ENCODE measurements around the gene WWOX. TPM values are rescaled to one million over a fixed set of nuclear protein-coding genes. Genes with fewer than 3 reads are reported as not detected.
"Not testable (repeated sequence)": the region's sequence is repeated elsewhere in the genome, so short reads cannot be mapped to it uniquely, and the experiment has no call there.

WWOX gene
- total RNA-seq, 1 experiment from 2014 or later = 15.6 TPM

DNA sequence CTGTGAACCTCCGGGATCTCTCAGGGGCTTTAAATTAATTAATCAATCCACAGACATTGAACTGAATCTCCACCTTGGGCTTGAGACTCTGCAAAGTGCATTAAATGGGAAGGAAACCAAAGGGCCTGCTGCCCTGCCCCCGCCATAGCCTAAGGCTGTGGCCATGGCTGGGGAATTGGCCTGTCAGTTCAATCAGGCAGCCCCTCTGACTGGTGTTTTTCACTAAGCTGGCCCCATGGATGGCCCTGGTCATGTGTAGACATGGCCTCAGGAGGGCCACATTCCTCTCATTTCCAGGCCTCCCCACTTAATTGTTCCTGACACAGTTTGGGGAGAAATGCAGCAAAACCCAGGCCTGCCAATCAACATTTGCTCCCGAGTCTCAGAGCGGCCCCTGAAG is 499.8 kb downstream of the WWOX start:
- H4K8ac ChIP-seq (replicated peaks; ENCODE audit: insufficient read length, low read depth, low read length) = no peak overlapping the region
- no peaks in the 10 kb centered on the region for H3K9me3 ChIP-seq (ENCODE audit: control insufficient read depth, low read depth, low read length)
- H4K20me1 ChIP-seq (ENCODE audit: control insufficient read depth, insufficient read depth, insufficient read length) = no peaks in the 10 kb centered on the region
- H3K23ac ChIP-seq (ENCODE audit: insufficient read length, low read depth, low read length) = no peak overlapping the region
- H3K4me2 ChIP-seq (ENCODE audit: insufficient read depth, insufficient read length, low read length) = no peak overlapping the region
- peaks cover 0 to 4% (median 3%) of the 10 kb centered on the region in 3 experiments; a peak in 2 of 7 replicates for H3K36me3 Mint-ChIP-seq (ENCODE audit: insufficient read depth in 1 of 3, low read depth in 3 of 3)
- no peak overlapping the region for H4K91ac ChIP-seq (ENCODE audit: insufficient read length, low read depth, low read length)
- no peak overlapping the region for H2AFZ ChIP-seq (ENCODE audit: low read length)
- no peak overlapping the region for H3K4me3 Mint-ChIP-seq
- no peak overlapping the region for H2AK5ac ChIP-seq (ENCODE audit: insufficient read length, low read length)
- H3K56ac ChIP-seq (ENCODE audit: insufficient read length, low read depth, low read length) = no peak overlapping the region
- H2BK15ac ChIP-seq (ENCODE audit: low read depth, low read length) = no peak overlapping the region
- TF ChIP-seq, protein P1, sequence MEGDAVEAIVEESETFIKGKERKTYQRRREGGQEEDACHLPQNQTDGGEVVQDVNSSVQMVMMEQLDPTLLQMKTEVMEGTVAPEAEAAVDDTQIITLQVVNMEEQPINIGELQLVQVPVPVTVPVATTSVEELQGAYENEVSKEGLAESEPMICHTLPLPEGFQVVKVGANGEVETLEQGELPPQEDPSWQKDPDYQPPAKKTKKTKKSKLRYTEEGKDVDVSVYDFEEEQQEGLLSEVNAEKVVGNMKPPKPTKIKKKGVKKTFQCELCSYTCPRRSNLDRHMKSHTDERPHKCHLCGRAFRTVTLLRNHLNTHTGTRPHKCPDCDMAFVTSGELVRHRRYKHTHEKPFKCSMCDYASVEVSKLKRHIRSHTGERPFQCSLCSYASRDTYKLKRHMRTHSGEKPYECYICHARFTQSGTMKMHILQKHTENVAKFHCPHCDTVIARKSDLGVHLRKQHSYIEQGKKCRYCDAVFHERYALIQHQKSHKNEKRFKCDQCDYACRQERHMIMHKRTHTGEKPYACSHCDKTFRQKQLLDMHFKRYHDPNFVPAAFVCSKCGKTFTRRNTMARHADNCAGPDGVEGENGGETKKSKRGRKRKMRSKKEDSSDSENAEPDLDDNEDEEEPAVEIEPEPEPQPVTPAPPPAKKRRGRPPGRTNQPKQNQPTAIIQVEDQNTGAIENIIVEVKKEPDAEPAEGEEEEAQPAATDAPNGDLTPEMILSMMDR (conservative IDR thresholded peaks at IDR 0.05) = no peak
- no peaks in the 10 kb centered on the region for H3K27me3 ChIP-seq (ENCODE audit: insufficient read depth, low read length)
- peaks cover 0 to 7% of the 10 kb centered on the region in 2 experiments; a peak in 1 of 5 replicates for H3K9me3 Mint-ChIP-seq
- WGBS (ENCODE audit: extremely low coverage, insufficient read length, low lambda C conversion rate) = no CpG with 5 or more reads among the region's 4 CpGs
- peaks cover 16 to 21% of the 10 kb centered on the region in 2 experiments for H3K4me1 Mint-ChIP-seq
- no peaks in the 10 kb centered on the region for H3K79me1 ChIP-seq (ENCODE audit: insufficient read depth, low read depth, low read length, poor library complexity, severe bottlenecking)
- no peaks in the 10 kb centered on the region for H3K27me3 Mint-ChIP-seq (ENCODE audit: low read depth)
- H2BK120ac ChIP-seq (ENCODE audit: low read depth, low read length, poor library complexity, severe bottlenecking) = no peak overlapping the region
- no peaks in the 10 kb centered on the region for H3K23me2 ChIP-seq (ENCODE audit: insufficient read length, low read depth, low read length, poor library complexity, severe bottlenecking)
- no peak for DNase-seq
- H3K18ac ChIP-seq (ENCODE audit: insufficient read length, low read depth, low read length) = no peak overlapping the region
- no peak overlapping the region for H3K27ac Mint-ChIP-seq
- peaks cover 3% of the 10 kb centered on the region; the same call in 1 of the 2 replicates for H3K4me1 ChIP-seq (ENCODE audit: insufficient read depth, low read length)
- no peak overlapping the region for H2BK20ac ChIP-seq (ENCODE audit: low read depth, low read length, poor library complexity, severe bottlenecking)
- no peak overlapping the region for H4K5ac ChIP-seq (ENCODE audit: insufficient read length, low read depth, low read length)
- no peaks in the 10 kb centered on the region for H3K79me2 ChIP-seq (ENCODE audit: insufficient read depth, low read length)
- H3K9ac ChIP-seq (ENCODE audit: extremely low read depth, insufficient read length, low read length) = no peak overlapping the region
- H2BK12ac ChIP-seq (ENCODE audit: insufficient read length, low read depth, low read length) = no peak overlapping the region
- H2BK5ac ChIP-seq (ENCODE audit: insufficient read length, low read length) = no peak overlapping the region
- H3K27ac ChIP-seq (ENCODE audit: insufficient read length, low read depth, low read length) = no peak overlapping the region
- H3K4ac ChIP-seq (ENCODE audit: low read depth, low read length) = no peak overlapping the region
- H3T11ph ChIP-seq (ENCODE audit: low read length) = no peak overlapping the region
- H3K14ac ChIP-seq (ENCODE audit: insufficient read depth, low read length) = no peak overlapping the region

DNA sequence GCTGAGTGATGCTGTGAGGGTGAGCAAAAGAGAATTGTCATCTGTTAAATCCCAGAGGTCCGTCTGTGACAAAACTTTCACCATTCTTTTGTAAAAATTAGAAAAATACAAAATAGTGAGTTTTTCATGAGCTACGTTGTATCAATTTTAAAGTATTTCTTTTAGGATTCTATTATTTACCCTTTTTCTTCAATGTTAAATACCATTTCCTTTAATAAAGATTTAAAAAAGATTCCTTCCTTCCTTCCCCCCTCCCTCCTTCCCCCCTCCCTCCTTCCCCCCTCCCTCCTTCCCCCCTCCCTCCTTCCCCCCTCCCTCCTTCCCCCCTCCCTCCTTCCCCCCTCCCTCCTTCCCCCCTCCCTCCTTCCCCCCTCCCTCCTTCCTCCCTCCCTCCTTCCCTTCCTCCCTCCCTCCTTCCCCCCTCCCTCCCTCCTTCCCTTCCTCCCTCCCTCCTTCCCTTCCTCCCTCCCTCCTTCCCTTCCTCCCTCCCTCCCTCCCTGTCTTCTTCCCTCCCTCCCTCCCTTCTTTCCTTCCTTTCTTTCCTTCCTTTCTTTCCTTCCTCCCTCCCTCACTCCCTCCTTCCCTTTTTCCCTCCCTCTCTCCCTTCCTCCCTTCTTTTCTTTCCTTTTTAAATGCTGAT is 505.1 kb downstream of the WWOX start:
- H2BK5ac ChIP-seq (ENCODE audit: insufficient read length, low read length); H2BK15ac ChIP-seq (ENCODE audit: low read depth, low read length); H3K14ac ChIP-seq (ENCODE audit: insufficient read depth, low read length); H2AK5ac ChIP-seq (ENCODE audit: insufficient read length, low read length); H3K79me1 ChIP-seq (ENCODE audit: insufficient read depth, low read depth, low read length, poor library complexity, severe bottlenecking); H3K23me2 ChIP-seq (ENCODE audit: insufficient read length, low read depth, low read length, poor library complexity, severe bottlenecking); H2BK12ac ChIP-seq (ENCODE audit: insufficient read length, low read depth, low read length); H3K4me2 ChIP-seq (ENCODE audit: insufficient read depth, insufficient read length, low read length); H3K27me3 ChIP-seq (ENCODE audit: insufficient read depth, low read length); H3T11ph ChIP-seq (ENCODE audit: low read length); H3K79me2 ChIP-seq (ENCODE audit: insufficient read depth, low read length); H3K23ac ChIP-seq (ENCODE audit: insufficient read length, low read depth, low read length); H3K36me3 Mint-ChIP-seq (ENCODE audit: insufficient read depth in 1 of 3, low read depth in 3 of 3); H3K56ac ChIP-seq (ENCODE audit: insufficient read length, low read depth, low read length); H3K9ac ChIP-seq (ENCODE audit: extremely low read depth, insufficient read length, low read length); H3K27ac ChIP-seq (ENCODE audit: insufficient read length, low read depth, low read length); H2BK20ac ChIP-seq (ENCODE audit: low read depth, low read length, poor library complexity, severe bottlenecking); H3K9me3 Mint-ChIP-seq; H2AFZ ChIP-seq (ENCODE audit: low read length); H3K9me3 ChIP-seq (ENCODE audit: control insufficient read depth, low read depth, low read length); H4K91ac ChIP-seq (ENCODE audit: insufficient read length, low read depth, low read length); H3K27me3 Mint-ChIP-seq (ENCODE audit: low read depth); H3K18ac ChIP-seq (ENCODE audit: insufficient read length, low read depth, low read length); H3K4me3 Mint-ChIP-seq; DNase-seq; H2BK120ac ChIP-seq (ENCODE audit: low read depth, low read length, poor library complexity, severe bottlenecking); H4K20me1 ChIP-seq (ENCODE audit: control insufficient read depth, insufficient read depth, insufficient read length); H4K5ac ChIP-seq (ENCODE audit: insufficient read length, low read depth, low read length); H4K8ac ChIP-seq (replicated peaks; ENCODE audit: insufficient read length, low read depth, low read length); H3K4ac ChIP-seq (ENCODE audit: low read depth, low read length): not testable (repeated sequence)
- H3K27ac Mint-ChIP-seq = peak overlapping the region; percentile 47 to 94 (median 79); a peak in 5 of 7 replicates
- peaks cover 16% of the 10 kb centered on the region for H3K4me1 ChIP-seq (ENCODE audit: insufficient read depth, low read length)
- no CpG with 5 or more reads among the region's 2 CpGs for WGBS (ENCODE audit: extremely low coverage, insufficient read length, low lambda C conversion rate)
- H3K4me1 Mint-ChIP-seq = peaks cover 42 to 46% of the 10 kb centered on the region in 2 experiments
